Activated gamma-delta T cell (primary cell): Measurements from ENCODE around the gene WASF1.
"Not testable (repeated sequence)": the region's sequence is repeated elsewhere in the genome, so short reads cannot be mapped to it uniquely, and the experiment has no call there.

Experiments used
- DNase-seq: peaks from one replicate; lab custom pipeline; 2025; lab: John Stamatoyannopoulos, UW

WASF1 gene

DNA sequence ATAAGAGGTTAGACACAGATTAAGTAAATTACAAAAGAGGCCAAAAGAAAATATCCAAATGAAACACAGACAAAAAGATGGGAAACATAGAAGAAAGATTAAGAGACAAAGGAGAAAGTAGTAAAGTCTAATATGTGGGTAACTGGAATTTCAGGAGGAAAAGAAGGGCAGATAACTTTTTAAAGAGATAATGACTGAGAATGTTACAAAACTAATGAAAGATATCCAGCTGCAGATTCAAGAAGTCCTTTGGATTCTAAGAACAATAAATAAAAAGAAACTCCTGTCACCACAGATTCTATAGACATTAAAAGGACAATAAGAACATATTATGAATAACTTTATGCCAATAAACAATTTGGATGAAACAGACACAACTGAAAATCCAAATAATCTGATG is 90.1 kb downstream of the WASF1 start:
- no peak for DNase-seq

DNA sequence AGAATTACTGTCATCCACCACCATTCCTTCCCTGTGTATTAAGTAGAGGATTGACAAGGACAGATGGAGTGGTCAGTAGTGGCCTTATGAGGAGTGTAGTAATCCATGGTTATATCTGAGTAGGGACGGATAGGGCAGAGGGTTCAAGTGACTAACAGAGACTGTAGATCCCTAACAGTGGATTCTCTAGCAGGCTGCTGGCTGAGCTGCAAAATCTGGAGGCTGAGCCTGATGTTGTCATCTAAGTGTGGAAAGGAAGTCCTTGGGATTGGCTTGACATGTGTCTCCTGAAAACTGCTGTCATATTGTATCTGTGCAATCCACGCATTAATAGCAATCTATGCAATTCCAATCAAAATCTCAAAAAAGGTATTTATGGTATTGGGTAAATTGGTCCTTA is 94.2 kb downstream of the WASF1 start:
- DNase-seq, result no peak

DNA sequence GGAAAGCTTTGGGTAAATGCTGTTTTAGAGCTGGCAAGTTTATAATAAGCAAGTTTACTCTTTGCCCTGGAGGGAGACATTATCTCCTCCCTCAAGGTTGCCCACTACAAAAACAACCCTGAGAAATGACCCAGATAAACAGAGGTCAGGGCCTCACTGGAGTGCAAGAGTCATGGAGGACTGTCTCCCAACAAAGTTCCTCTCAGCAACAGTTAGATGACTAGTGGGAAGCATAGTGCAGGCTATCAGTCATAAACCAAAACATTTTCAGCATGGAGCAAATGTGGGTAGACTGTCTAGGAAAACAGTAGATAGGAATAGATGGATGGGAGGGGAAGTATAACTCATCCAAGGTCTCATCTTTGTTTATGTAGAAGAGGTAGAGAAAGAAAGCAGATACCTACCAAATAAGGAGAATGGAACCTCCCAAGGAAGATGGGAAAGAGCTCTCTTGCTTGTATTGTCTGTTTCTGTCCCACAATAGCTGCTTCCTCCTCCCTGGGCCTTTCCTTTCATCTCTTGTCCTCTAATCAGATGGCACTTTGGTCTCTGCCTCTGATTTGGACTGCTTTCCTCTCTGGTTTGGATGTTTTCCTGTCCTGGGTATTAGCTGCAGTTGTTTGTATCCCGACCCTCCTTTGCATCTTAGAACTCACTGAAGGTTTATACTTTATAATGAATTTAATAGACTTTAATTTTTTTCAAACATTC is 95.4 kb downstream of the WASF1 start:
- no peak for DNase-seq

DNA sequence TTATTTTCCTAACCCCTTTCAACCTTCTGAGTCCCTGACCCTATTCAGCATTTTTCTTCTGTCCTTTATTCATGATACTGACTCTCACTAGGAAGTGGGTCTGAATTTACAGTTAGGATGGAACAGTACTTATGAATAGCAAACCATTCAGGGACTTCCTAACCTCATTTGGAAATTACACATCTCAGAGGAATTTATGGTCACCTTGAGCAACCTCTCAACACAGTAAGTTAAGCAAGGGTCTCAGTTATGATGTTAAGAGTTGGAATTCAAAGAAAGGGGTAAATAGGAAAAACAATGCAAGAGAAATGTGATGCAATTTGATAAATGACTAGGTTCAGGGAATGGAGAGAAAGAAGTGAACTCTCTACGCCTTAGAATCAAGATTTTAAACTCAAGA is 104.1 kb downstream of the WASF1 start:
- no peak for DNase-seq

DNA sequence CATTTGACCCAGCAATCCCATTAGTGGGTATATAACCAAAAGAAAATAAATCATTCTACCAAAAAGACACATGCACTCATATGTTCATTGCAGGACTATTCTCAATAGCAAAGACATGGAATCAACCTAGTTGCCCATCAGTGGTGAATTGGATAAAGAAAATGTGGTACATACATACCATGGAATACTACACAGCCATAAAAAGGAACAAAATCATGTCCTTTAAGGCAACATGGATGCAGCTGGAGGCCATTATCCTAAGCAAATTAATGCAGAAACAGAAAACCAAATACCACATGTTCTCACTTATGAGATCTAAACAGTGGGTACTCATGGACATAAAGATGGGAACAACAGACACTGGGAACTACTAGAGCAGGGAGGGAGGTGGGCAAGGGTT is 106.0 kb downstream of the WASF1 start:
- DNase-seq, result not testable (repeated sequence)

DNA sequence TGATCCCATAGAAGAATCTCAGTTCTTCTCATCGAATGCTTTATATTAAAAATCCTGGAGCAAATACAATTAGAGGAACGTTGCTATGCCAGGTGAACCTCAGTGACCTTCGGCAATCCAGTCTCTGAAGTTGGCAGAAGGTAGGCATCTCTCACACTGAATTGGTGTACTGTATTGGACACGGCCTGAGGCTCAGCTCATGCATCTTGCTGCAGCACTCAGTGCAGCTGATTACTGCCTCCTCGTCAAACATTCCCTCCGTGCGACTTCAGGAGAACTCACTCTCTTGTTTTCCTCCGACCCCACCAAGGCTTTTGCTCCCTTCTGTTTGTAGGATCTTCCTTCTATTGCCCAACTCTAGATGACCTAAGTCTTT is 110.9 kb downstream of the WASF1 start:
- no peak for DNase-seq

DNA sequence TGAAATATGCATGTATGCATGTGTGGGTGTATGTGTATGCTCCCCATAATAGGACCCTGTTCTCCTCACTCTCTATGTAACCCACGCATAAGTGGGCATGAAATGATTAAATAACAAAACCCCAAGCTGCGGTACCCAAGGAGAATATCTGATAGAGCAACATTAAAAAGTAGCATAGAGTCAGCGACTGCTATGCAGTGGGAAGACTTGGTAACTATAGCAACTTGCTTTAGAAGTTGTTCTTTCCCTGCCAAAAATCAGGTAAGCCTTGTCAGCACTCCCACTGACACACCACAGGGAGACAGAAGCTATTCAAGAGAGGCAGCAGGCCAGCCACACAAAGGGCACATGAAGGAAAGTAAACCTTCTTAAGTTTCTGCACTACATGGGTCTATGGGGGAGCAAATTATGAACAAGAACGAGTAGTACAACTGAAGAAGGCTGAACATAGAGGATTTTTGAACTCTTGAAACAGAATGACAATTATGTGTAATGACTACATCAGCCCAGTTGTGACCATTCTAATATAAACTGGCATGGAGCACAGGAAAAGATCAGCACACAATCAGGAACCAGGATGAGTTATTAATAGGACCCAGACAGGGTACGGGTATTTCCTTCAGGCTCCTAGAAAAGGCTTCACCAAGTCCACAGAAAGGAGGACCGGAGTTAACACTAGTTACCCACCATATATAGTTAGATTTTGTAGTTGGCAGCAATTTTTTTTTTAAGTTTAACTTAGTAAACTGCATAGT is 111.5 kb downstream of the WASF1 start:
- DNase-seq, result no peak

DNA sequence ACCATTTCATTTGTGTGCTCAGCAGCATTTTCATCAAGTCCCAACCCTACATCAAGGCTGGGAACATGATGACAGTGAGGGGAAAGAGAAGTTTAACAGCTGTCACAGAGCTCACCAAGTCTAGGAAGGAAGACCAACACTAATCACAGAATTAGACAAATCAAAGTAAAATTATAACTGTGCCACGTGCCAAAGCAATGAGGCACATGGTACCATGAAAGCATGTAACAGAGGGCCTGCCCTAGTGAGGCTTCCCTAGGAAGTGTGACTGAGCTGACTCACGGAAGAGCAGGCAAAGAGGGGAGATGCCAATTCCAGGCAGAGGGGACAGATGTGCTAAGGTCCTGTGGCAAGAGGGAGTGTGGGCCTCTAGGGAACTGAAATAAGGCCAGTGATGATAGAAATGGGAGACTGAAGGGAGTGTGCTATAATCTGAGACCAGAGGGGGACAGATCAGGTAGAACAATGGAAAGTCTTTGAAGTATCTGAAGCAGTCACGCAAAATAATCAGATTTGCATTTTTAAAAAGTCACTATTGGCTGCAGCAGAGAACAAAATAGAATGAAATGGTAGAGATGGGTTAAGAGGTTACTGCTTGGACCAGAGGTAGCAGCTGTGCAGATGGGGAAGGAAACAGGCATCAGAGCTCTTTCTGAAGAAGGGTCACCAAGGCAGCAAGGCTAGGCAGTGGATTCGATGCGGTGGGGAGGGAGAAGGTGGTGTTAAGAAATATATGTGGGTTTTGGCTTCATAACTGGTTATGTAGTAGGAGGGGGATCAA is 114.5 kb downstream of the WASF1 start:
- DNase-seq, result no peak

DNA sequence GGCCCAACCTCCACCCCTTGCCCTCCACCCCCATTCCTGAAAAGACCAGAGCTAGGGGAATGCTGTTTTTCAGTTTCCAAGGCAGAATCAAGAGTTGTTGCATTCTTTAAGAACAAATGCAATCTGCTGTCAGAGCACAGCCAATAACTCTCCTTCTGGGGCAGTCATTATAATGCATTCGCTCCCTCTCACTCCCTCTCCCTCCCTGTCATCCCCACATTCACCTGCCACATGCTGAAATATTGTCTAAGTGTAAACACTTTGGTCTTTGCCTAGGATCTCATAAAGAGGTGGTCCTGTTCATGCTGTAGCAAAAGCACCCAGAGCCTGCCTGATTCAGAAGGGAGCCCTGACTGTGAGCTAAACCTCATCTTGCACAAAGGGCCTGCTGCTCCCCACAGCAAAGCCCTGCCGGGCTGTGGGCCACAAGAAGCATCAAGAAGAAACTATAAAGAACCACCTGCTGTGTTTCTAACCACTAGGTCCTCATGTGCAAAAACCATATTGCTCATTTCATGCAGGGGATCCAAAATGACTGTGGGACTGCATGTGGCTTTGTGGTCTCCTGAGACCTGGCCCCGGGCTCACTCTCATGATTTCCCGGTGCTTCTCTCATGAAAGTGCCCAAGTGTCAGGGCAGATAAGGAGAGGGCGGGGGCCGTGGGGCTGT is 115.7 kb downstream of the WASF1 start:
- DNase-seq, result no peak

DNA sequence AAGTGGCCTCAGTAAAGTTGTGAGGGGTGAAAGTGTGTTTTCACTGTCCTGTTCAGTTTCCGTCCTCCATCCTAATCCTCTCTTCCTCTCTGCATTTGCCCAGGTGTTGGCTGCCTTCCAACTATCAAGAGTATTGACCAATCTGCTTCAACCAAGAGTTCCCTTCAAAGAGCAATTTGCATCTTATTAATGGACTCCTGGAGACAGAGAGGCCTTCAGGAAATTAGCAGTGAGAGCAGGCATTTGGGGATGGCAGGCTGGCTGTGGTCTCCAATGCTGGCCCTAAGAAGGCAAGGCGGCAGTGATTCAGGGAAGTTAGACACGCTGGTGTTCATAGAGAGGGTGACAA is 124.1 kb downstream of the WASF1 start:
- no peak for DNase-seq

DNA sequence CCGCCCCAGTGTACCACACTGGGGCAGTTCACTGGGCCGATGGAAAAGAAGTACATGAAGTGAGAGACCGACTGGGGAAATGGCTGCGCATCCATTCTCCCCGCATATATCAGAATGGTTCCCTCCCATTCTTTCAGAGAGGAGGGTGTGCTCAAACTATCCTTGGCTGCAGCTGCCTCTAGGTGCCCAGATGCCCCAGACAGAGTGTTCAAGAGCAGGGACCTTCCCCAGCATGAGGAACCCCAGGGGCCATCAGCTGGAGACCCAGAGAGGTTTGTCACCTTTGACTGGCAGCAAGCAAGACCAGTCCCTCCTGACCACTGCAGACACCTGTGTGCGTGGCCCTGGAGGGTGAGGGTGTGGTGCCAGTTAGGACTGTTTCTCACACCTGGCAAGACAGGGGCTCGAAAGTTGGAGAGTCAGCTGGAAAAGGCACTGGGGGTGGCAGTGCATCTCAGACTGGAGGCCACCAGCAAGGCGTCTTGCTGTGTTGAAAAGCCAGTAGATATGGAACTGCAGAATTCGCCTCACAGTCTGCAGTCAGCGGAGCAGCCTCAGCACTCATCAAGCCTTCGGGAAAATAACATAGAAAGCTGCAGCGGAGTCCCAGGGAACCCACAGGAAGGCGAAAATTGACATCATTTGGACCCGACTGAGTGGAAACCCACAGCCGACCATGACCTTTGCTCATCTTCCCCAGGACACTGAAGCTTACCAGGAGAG is 124.6 kb downstream of the WASF1 start:
- DNase-seq, result no peak

DNA sequence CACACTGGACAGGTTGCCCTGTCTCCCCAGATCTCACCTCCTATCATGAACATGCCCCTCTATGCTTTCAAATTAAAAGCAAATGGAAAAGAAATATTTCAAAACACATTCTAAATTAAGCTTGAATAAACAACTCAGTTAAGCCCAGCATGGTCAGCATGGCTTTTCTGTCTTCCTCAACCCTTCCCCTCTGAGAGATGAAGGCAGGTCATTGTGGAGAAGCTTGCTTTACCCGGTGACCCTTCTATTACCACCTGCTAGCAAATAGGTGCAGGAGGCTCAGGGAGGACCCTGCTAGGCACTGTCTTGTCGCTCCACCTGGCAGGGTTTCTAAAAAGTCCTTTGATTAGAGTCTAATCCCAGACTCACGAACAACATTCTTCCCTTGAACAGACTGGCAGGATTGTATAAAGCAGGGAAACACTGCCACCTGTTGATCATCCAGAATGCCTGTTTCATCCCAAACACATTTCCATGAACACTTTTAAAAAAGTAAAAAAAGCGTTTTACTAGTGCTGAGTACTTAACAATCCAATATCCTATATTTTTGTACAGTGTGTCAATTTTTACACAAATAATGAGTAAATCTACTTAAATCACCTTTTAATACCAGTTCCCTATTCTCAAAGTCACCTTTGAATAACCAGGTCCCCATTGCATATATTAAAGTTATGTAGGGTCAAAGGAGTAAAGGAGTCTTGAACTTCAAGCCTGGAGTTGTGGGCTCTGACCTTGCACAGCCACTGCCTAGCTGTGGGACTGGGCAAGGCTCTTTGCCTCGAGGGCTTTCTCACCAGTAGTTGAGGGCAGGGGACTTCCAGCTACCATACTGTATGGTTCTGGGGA is 125.9 kb downstream of the WASF1 start:
- no peak for DNase-seq

DNA sequence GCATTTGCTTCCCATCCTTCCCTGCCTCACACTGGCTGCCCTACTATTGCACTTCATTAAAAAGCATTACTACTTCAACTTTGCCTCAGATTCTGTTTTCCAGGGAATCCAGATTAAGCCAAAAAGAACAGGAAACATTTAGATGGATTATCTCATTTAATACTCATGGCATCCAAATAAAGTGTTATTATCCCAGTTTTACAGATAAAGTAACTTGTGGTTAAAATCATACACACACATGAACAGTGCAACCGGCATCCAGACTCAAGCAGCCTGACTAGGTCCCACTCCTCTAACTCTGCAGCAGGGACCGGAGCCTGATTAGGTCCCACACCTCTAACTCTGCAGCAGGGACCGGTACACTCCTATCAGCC is 129.0 kb downstream of the WASF1 start:
- no peak for DNase-seq
